Endometrial microvascular endothelial cells (primary cell): ENCODE measurements around the gene LYPD6B. TPM values are rescaled to one million over a fixed set of nuclear protein-coding genes. Genes with fewer than 3 reads are reported as not detected.

Experiments used
- in situ Hi-C: cut with HindIII; loops from 2 replicates; pipeline ENCODE4 v1.10.0; 2017; ENCODE audit warnings: low sequenced_read_pairs, low pct_unique_long_range_greater_than_20kb; ENCODE audit errors: inconsistent ontology term
- total RNA-seq: library from RNA; depleted of rRNA; stranded (reverse); fragments of >200 nt; gene quantifications from one replicate; pipeline ENCODE4 v1.2.3, GENCODE V29; 2015; ENCODE audit errors: inconsistent ontology term

The LYPD6B gene
- total RNA-seq, 1 donor from 2014 or later: not detected

DNA sequence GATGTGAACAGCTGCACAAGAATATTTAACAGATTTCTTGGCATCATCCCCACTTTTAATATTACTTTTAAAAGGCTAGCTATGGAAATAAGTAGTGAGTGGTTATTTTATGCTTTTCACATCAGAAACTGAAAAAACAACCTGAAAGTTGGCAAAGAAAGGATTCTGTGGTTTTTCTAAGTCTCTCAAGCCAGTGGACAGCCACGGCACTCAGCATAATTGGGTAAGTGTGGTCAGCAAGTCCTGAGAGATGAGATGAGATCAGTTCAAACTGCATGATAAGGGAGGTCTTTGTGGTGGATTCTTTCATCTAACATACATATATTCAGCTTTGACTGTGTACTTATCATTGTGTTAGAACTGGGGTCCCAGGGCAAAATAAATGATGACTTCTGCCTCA, 105.2 kb downstream of the LYPD6B start:
- in situ Hi-C loops: no loop called here

DNA sequence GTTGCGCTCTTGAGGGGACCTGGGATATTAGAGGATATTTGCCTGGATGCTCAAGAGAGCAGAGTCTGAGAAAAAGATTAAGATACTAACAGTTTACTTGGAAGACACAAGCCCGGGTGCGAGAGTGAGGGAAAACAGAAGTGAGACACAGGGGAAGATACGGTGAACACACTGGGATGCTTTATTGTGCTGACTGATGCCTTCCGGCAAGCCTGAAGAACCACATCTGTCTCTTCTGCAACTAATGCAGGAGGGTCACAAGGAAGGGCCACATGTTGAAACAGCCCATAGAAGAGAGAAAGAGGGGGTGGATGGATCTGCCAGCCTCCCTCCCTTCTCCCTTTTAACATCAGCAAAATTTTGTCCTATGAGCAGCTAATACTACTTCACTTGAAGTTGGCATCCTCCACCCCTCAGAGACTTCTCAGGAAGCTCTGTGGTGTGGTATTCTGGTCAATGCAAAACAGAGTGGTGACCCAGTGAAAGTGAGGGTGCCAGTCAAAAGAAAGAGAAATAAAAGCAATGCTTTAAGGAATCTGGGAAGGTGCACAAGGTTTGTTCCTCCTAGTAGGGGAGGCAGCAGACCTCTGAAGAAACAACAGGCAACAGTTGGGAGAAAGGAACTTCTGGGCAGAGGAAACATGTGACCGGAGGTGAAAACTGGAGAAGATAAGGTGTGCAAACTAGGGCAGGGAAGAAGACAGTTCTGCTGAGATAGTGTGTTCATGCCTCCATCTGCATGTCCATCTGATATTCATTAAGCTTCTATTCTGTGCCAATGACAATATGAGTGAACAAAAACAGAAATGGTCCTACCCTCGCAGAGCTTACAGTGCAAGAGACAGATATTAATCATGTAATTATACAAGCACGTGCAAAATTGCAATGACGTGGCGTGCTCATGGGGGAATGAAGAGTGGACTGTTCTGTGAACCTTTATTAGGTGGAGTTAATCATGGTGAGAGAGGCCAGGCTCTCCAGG, 107.1 kb downstream of the LYPD6B start:
- in situ Hi-C loops: no loop called here

DNA sequence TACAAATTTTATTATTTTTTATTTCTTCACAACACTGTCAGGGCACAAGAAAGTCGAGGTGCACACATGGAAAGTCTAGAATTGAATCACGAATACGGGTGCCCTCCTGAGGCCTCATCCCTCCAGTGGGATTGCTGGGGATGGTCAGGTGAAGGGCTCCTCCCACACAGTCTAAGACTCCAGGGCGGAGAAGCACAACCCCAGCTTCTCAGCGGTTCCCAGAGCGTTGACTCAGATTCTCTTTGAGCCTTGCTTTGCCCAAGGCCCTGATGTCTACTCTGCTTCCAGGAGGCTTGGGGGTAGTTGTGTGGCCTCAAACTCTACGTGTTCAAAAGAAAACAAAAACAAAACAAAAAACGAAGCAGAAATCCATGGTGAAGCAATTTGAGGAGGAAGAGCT, 108.4 kb downstream of the LYPD6B start:
- in situ Hi-C loops: no loop called here

DNA sequence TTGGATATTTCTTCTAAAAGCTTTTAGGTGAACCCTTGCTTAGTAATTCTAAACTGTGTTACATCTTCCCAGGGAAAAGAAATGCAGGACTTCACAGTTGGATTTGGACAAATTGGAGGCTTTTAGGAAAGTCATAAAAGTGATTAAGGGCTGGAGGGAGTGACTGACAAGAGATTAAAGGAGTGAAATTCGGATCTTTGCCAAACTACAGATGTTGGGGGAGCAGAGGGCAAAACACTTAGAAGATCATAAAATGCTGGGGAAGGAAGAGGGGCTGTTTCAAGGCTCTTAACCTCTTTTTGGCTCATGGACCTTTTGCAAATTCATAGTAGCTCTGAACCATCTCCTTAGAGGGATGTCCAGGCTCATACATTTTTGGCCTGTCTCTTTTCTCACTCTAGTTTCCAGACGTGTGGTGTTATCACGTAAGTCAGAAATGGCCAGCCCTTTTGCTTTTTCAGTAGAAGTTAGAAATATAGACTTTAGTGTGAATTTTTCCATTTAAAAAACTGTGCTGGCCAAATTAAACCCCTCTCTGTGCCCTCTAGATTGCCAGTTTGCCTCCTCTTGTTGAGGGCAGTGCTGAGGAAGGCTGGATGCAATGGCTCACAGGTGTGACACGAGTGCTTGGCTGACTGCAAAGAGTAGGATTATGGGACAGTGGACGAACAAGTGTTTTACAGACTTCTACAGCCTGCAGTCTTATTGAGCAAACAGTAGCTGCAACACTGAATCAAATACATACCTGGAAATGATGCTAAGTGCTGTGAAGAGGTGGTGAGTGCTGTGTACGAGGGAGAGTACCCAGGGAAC, 109.9 kb downstream of the LYPD6B start:
- in situ Hi-C loops: no loop called here

DNA sequence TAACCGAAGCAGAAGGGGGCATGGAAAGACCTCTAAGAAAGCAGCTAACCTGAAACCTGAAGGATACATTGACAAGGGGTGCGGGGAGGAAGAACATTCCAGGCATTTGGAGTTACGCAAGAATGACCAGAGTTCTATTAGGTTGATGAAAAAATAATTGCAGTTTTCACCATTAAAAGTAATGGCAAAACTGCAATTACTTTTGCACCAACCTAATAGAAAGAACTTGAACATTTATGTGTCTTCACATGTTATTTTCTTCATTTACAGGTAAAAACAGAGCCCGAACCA, 110.5 kb downstream of the LYPD6B start:
- in situ Hi-C loops: no loop called here

DNA sequence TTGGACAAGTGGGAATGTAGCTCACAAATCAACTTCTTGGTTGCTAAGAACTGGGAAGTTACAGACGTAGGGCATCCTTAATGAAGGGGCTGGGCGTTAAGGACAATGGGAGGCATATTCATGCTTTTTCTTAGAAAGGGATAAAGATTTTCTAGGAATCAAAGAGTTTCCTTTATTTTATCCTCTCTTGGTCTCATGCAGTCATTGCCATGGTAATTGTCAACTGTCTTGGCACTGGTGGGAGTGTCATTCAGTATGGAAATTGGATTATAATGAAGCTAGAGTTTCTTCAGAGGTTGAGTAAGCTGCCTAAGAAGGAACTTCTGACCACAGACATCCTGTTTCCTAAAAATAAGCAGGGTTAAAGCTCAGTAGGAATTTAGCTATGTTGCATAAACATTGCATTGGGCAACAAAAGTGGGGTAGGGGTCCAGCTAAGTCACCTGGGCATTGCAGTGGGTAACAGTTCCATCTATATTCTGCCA, 114.0 kb downstream of the LYPD6B start:
- in situ Hi-C loops: no loop called here

DNA sequence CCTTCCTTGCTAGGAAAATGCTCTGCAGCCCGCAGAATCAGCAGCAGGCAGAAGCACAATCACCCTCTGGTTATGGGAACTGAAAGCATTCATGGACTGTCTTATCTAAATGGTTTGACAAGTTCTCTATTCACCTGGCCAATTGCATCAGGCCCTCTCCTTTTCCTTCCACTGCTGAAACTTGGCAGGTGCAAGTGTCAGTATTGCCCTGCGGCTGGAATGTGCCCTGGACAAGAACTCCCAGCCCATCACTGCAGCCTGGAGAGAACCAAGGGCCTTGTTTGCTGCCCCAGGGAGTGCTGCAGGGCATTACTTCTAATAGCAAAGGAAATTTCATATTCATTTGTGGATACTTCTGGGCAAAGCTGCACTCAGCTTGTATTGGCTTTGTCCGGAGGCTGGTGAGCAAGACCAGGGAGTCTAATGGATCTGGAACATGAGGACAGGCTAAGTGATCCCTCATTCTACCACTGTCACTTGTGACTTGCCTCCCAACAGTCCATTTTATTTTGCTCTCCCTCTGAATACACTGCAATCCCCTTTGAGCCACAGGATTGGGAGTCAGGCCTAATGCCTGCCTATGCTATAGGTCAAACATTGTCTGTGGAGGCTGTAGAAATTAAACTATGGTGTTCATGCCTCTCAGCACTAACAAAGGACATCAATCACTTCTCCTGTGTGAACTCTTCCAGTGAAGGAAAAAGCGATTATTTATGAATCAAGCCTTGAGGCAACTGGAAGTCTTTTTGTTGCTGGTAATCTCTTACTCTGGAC, 116.9 kb downstream of the LYPD6B start:
- in situ Hi-C loops: no loop called here

DNA sequence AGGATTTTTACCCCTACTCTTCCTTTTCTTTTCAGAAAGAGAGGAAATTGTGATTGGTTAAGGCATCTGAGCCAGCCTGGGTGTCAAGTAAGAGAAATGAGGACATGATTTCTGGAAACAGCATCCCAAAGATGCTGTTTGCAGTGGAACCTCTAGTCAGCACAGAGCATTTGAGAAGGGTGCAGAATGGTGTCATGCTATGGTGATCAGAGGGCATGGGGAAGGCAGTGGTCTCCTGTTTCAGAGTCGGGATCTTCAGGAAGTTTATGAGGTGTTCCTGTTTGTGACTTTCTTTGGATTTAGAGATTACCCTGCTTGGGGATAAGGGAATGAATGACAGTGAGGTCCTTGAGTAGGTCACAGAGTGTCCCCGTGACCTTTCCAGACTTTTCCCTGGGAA, 117.5 kb downstream of the LYPD6B start:
- in situ Hi-C loops: no loop called here

DNA sequence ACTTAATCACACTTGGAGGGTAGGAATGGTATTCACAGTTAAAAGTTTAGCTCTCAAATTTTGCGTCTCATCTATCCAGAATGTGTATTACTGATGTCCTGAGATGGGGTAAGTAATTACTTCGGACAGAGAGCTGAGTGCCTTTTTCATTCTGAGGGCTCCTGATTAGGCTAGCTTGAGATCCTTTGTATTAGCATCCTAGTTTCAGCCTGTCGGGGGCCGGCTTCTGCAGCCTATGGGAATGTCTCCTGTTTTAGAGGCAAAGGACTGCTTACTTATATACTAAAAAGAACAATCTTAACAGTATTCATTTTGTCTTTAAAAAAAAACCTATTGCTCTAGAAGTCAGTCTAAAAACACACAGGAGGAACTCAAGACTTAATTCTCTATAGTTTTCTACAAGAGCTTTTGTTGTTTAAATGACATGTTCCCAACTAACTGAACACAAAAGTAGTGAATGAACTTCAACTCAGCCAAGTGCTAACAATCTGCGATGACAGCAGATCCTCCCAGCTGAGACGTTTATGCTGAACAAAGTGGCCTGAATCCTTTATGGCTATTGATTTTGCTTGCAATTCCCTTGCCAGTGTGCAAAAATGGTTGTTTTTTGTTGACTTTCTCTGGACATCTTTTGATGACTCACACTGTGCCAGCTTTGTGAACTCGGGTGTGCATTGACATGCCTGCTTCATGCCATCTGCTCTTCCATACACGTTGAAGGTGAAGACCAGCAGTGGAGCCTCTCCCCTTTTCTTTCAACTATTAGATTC, 118.7 kb downstream of the LYPD6B start:
- in situ Hi-C loops: no loop called here

DNA sequence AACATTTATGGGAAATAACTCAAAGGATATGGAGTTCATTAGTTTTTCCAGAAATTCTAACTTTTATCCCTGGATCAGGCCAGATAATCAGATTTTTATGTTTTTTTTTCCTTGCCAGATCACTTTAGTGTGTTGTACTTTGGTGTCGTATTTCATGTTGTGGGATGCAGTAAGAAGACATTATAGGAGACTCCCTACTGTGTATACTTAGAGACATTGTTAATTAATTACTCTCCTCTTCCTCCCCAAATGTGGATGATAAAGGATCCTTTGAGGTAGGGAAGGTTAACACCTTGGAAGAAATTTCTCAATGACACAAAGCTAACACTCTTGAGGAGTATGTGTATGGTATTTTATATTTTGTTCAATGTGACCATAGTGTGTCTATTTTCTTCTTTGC, 120.5 kb downstream of the LYPD6B start:
- in situ Hi-C loops: no loop called here

DNA sequence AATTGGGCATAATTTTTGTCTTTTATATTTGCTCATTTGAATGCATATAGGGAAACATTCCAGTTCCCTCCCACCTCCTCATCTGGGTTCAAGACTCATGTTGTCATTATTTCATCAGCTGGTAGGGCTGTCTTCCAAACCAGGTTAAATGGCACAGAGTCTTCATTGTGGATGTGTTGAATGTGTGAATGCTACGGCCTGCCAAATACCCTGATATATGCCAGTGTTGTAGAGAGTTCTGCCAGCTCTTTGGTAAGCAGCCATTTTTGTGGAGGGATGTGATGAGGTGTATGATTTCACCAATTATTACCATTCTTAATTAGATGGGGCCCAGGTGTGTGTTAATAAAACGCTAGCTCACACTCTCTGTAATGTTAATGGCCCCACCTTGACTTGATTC, 121.7 kb downstream of the LYPD6B start:
- in situ Hi-C loops: no loop called here

DNA sequence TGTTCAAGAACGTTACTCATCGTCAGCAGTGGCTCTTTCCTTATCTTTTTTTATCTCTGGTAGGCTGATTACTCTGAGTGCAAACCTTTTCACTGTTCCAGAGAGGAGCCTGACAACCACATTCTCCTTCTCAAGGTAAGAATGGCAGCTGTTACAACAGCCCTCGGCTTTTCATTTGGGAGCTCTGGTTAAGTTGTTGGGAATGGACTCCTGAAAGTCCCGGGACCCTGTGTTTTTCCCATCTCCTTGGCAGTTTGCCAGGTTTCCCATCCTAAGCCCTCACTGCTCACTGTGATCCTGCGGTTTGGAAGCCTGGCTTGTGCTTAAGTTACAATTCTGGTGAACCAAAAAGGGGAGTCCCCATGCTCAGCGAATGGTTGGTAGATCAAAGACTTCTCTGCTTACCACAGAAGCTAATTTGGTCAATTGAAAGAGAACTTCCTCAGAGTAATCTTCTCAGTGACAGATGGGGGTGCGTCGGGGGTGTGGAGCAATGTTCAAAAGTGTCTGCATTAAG, 122.3 kb downstream of the LYPD6B start:
- in situ Hi-C loops: no loop called here

DNA sequence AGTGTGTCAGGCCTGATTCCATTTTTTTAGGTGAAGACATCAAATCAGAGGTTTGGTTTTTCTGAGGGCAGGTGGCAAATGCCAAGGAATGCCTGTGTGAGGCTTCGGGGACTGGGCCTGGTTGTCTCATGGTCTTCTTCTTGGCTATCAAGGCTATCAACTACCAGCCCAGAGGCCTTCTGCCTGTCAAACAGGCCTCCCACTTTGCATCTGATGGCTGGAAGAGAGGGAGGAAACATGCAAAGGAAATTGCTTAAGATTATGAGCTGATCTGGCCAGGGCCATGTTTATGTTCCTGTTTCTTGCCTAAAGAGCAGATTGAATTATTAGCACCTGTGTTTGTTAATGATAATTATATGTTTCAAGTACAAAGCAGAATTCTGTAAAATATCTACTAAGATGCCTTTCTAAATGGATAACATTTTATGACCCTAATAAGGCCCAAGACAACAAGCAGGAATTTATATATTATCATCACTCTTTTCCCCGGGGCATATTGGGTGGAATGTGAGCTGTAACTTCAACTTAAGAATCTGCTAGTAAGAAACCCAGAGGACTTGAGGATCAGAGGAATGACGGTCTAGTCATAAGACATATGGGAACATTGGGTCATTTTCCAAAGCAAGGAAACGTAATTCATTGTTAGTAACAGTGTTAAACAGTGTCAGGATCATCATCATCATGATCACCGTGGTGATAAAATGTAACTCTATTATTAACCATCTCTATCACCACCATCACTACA, 123.2 kb downstream of the LYPD6B start:
- in situ Hi-C loops: no loop called here

DNA sequence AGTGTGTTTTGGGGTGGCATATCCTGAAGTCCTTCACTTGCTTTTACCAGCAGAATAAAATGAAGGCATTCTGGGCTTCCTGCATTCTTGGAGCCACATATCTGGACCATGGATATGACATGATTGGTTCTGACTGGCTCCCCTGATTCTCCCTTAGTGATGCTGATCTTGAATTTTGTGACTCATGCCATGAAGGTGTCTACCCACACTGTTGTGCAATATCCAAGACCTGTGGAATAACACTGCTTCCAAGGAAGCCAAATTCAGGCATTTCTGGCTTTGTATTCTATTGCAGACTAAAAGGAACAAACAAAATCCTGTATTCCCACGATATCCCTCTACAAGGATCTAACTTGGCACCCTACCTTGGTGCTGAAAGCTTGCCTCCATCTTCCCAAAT, 125.8 kb downstream of the LYPD6B start:
- in situ Hi-C loops: no loop called here

DNA sequence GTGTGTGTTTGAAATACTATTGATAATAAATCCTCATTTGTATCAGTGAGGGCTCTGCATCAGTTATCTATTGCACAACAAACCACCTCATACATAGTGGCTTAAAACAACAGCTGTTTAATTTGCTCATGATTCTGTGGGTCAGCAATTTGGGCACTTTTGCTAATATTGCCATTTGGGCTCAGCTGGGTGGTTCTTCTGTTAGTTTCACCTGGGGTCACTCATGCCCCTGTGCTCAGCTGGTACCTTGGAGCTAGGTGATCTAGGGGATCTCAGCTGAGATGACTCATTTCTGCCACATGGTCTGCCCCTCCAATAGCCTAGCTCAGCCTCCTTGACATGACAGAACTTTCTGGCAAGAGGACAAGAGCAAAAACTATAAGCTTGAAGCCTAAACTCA, 126.3 kb downstream of the LYPD6B start:
- in situ Hi-C loops: no loop called here

DNA sequence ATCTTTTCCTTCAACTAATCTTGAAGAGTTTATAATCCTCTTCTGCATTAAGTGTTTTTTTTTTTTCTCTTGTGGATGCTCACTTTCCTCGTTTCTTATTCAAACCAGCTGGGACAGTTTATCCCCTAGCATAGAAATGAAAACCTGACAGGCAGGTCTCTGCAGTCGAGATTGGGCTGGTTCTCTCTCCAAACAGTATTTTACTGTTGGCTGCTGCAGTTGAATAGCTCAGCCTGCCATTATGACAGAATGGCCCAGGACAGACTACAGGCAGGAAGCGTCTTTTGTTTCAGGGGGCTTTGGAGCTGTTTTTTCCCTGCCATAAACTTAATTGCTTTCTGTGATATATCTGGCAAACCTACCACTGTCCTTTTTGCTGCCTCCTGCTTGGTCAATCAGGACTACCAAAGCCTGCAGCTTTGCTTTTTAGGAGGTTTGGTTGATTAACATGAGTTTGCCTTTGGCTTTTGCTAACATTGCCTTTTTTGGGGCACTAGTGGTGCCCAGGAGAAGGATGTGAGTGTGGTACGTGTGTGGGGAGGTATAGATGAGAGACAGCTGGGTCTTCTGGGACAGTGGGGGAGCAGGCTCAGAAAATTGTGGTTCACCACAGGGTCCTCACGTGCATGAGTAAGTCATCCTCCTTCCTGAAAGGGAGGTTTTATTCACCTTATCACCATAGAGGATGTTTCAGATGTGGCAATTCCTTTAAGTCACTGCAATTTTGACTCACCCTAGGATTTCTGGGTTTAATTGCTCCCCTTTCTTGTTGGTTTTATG, 128.7 kb downstream of the LYPD6B start:
- in situ Hi-C loops: no loop called here

DNA sequence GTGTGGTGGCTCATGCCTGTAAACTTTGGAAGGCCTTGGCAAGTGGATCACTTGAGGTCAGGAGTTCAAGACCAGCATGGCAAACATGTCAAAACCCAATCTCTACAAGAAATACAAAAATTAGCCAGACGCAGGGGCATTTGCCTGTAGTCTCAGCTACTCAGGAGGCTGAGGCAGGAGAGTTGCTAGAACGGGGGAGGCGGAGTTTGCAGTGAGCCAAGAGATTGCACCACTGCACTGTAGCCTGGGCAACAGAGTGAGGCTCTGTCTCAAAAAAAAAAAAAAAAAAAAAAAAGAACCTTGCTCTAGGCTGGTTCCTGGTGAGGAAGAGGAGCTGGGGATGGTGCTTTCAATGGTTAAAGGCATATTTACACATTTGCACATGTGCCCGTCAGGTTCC, 129.4 kb downstream of the LYPD6B start:
- in situ Hi-C loops: no loop called here
